SU-DHL-6 (cell line): ENCODE data around the gene C1orf232.

Experiments used
- H2AFZ ChIP-seq: fragments of 200-600 bp; sonication (generic); 2 replicates; pipeline ENCODE4 v1.6.1; 2014; ENCODE audit warnings: low read depth, mild to moderate bottlenecking, moderate library complexity, mixed read lengths, antibody characterized with exemption, low read length; ENCODE audit not compliant: severe bottlenecking
- H3F3A ChIP-seq: fragments of 200-600 bp; shearing (Covaris generic); 2 replicates; pipeline ENCODE4 v1.6.0; 2016; ENCODE audit warnings: antibody characterized with exemption, mild to moderate bottlenecking; ENCODE audit not compliant: insufficient read depth
- H3K27ac ChIP-seq: fragments of 200-600 bp; sonication (generic); 2 replicates; pipeline ENCODE4 v1.5.1; 2016; ENCODE audit warnings: low read depth, mild to moderate bottlenecking, low read length, moderate library complexity, mixed read lengths
- H3K27me3 ChIP-seq: fragments of 200-600 bp; sonication (generic), shearing (Covaris generic); 2 replicates; pipeline ENCODE4 v1.6.0; 2014; ENCODE audit warnings: mild to moderate bottlenecking, low read length
- H3K36me3 ChIP-seq: fragments of 200-600 bp; sonication (generic); 2 replicates; pipeline ENCODE4 v1.6.1; 2014; ENCODE audit warnings: mild to moderate bottlenecking, low read length, mixed read lengths
- H3K4me2 ChIP-seq: fragments of 300-600, 200-600 bp; shearing (Covaris generic), sonication (generic); 2 replicates; pipeline ENCODE4 v1.6.0; 2014; ENCODE audit warnings: low read length, low read depth, mild to moderate bottlenecking; ENCODE audit not compliant: poor library complexity, severe bottlenecking
- H3K4me3 ChIP-seq: fragments of 200-600 bp; sonication (generic); 2 replicates; pipeline ENCODE4 v1.5.1; 2014; ENCODE audit warnings: antibody characterized with exemption, low read length, mild to moderate bottlenecking, mixed read lengths; ENCODE audit not compliant: insufficient read depth, poor library complexity, severe bottlenecking
- H3K79me2 ChIP-seq: fragments of 200-600 bp; sonication (generic); 2 replicates; pipeline ENCODE4 v1.6.1; 2014; ENCODE audit warnings: mild to moderate bottlenecking, low read length, moderate library complexity; ENCODE audit not compliant: insufficient read depth
- H3K9ac ChIP-seq: fragments of 200-600 bp; sonication (generic); 2 replicates; pipeline ENCODE4 v1.7.0; 2014; ENCODE audit warnings: mild to moderate bottlenecking, low read length
- H3K9me2 ChIP-seq: fragments of 200-600 bp; sonication (generic); replicated peaks from 2 replicates; pipeline ENCODE4 v1.6.1; 2014; ENCODE audit warnings: low read length; ENCODE audit not compliant: insufficient read depth
- H3K9me3 ChIP-seq: fragments of 200-600 bp; sonication (generic); 2 replicates; pipeline ENCODE4 v1.6.1; 2014; ENCODE audit warnings: low read length, mixed read lengths; ENCODE audit not compliant: insufficient read depth
- H4K20me1 ChIP-seq: fragments of 200-600 bp; sonication (generic); 2 replicates; pipeline ENCODE4 v1.6.1; 2014; ENCODE audit warnings: low read depth, mild to moderate bottlenecking, antibody characterized with exemption, low read length, moderate library complexity, mixed read lengths
- CTCF ChIP-seq: fragments of 200-600 bp; sonication (generic); IDR thresholded peaks from one replicate; pipeline ENCODE4 v1.5.1; 2017; ENCODE audit warnings: antibody characterized with exemption, mild to moderate bottlenecking, low read length, moderate library complexity; ENCODE audit not compliant: insufficient read depth, poor library complexity, severe bottlenecking
- EZH2phosphoT487 ChIP-seq: fragments of 200-600 bp; sonication (generic), shearing (Covaris generic); conservative IDR thresholded peaks from 2 replicates; pipeline ENCODE4 v1.6.1; 2018; ENCODE audit warnings: mild to moderate bottlenecking, antibody characterized with exemption, low read length, moderate library complexity, mixed read lengths

The C1orf232 gene

GRCh38 chr1:26187882-26188281, 19.1 kb upstream of the C1orf232 start:
- H3K79me2 ChIP-seq, result no peaks in the 10 kb centered on the region
- H2AFZ ChIP-seq, result no peak overlapping the region
- H3K9ac ChIP-seq, result no peak overlapping the region
- H3K36me3 ChIP-seq, result no peaks in the 10 kb centered on the region
- no peaks in the 10 kb centered on the region for H4K20me1 ChIP-seq
- no peaks in the 10 kb centered on the region for H3K9me2 ChIP-seq
- H3K9me3 ChIP-seq, result no peaks in the 10 kb centered on the region
- TF ChIP-seq CTCF (no peak), EZH2phosphoT487 (no peak)
- H3K27ac ChIP-seq, result no peak overlapping the region
- H3K4me3 ChIP-seq, result no peak overlapping the region
- H3K27me3 ChIP-seq, result no peaks in the 10 kb centered on the region
- no peak overlapping the region for H3K4me2 ChIP-seq
- no peaks in the 10 kb centered on the region for H3F3A ChIP-seq

- no peaks in the 10 kb centered on the region for H3K36me3 ChIP-seq
- no peak overlapping the region for H2AFZ ChIP-seq
- TF ChIP-seq EZH2phosphoT487 (no peak), CTCF (no peak)
- no peaks in the 10 kb centered on the region for H4K20me1 ChIP-seq
- no peaks in the 10 kb centered on the region for H3F3A ChIP-seq
- H3K4me2 ChIP-seq, result no peak overlapping the region
- H3K79me2 ChIP-seq, result no peaks in the 10 kb centered on the region
- no peaks in the 10 kb centered on the region for H3K27me3 ChIP-seq
- no peak overlapping the region for H3K27ac ChIP-seq
- no peaks in the 10 kb centered on the region for H3K9me3 ChIP-seq
- H3K4me3 ChIP-seq, result no peak overlapping the region
- no peaks in the 10 kb centered on the region for H3K9me2 ChIP-seq
- no peak overlapping the region for H3K9ac ChIP-seq
Measured at GRCh38 chr1:26184883-26185282, 16.1 kb upstream of the C1orf232 start.

GRCh38 chr1:26184086-26184485, 15.3 kb upstream of the C1orf232 start:
- H3K27me3 ChIP-seq, result no peaks in the 10 kb centered on the region
- H3K4me3 ChIP-seq, result no peak overlapping the region
- H3K4me2 ChIP-seq, result no peak overlapping the region
- no peak for TF ChIP-seq EZH2phosphoT487
- TF ChIP-seq CTCF, result no peak
- H2AFZ ChIP-seq, result no peak overlapping the region
- H3K9ac ChIP-seq, result no peak overlapping the region
- H3K79me2 ChIP-seq, result no peaks in the 10 kb centered on the region
- no peaks in the 10 kb centered on the region for H3F3A ChIP-seq
- no peaks in the 10 kb centered on the region for H4K20me1 ChIP-seq
- no peaks in the 10 kb centered on the region for H3K36me3 ChIP-seq
- no peaks in the 10 kb centered on the region for H3K9me3 ChIP-seq
- no peaks in the 10 kb centered on the region for H3K9me2 ChIP-seq
- no peak overlapping the region for H3K27ac ChIP-seq

- no peak overlapping the region for H2AFZ ChIP-seq
- no peaks in the 10 kb centered on the region for H3K27me3 ChIP-seq
- H3K79me2 ChIP-seq, result no peaks in the 10 kb centered on the region
- H3K9me2 ChIP-seq, result no peaks in the 10 kb centered on the region
- H4K20me1 ChIP-seq, result no peaks in the 10 kb centered on the region
- H3K27ac ChIP-seq, result no peak overlapping the region
- no peak overlapping the region for H3K4me2 ChIP-seq
- H3K36me3 ChIP-seq, result no peaks in the 10 kb centered on the region
- no peak overlapping the region for H3K4me3 ChIP-seq
- no peaks in the 10 kb centered on the region for H3F3A ChIP-seq
- TF ChIP-seq CTCF (no peak), EZH2phosphoT487 (no peak)
- no peaks in the 10 kb centered on the region for H3K9me3 ChIP-seq
- H3K9ac ChIP-seq, result no peak overlapping the region
Measured at GRCh38 chr1:26182383-26182696, 13.6 kb upstream of the C1orf232 start.
